GM19043 (cell line): ENCODE data around the gene CEP72.
"Not testable (repeated sequence)": the region's sequence is repeated elsewhere in the genome, so short reads cannot be mapped to it uniquely, and the experiment has no call there.

Experiments used
- ATAC-seq: cut with Tn5 transposase; IDR thresholded peaks from one replicate; pipeline ENCODE4 v1.9.1; 2021; ENCODE audit warnings: low read depth; ENCODE audit not compliant: unreplicated experiment

The CEP72 gene

GRCh38 chr5:595285-595875 lies 16.8 kb upstream of the CEP72 start:
- no peak for ATAC-seq

GRCh38 chr5:597871-598563 lies 14.1 kb upstream of the CEP72 start:
- ATAC-seq, result no peak

DNA sequence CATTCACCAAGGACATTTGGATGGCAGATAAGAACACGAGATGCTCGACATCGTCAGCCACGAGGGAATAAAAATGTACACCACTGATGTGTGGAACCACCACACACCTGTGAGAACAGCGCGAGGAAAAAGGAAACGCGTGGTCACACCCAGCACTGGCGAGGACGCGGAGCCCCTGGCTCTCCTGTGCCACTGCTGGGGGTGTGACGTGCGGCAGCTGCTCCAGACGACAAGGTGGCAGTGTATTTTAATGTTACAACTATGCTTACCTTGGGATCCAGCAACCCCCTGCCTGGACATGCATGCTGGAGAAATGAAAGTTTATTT lies 13.6 kb upstream of the CEP72 start:
- no peak for ATAC-seq

- no peak for ATAC-seq
Measured at GRCh38 chr5:600886-601541, 11.1 kb upstream of the CEP72 start.

GRCh38 chr5:601771-602465 lies 10.2 kb upstream of the CEP72 start:
- no peak for ATAC-seq

DNA sequence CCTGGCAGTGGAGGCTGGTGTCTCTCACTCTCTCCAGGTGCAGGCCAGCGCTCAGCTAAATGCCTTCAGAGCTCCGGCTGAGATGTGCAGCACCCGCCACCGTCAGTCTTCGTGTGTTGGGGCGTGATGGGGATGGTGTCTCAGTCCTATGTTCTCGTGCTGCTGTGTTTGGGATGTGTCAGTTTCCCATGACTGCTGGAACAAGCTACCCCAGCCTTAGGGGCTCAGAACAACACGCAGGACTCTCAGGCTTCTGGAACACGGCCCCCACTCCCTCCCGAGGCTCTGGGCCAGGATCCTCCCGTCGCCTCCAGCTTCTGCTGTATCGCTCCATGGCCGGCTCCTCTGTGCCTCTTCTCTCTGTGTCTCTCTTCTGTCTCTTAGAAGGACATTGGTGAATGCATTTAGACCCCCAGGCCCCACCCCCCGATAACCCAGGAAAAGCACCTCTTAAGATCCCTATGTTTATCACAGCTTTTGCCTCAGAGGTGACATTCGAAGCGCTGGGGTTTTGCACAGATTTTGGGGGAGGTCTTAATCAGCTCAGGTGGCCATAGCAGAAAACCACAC lies 9.6 kb upstream of the CEP72 start:
- ATAC-seq, result no peak

DNA sequence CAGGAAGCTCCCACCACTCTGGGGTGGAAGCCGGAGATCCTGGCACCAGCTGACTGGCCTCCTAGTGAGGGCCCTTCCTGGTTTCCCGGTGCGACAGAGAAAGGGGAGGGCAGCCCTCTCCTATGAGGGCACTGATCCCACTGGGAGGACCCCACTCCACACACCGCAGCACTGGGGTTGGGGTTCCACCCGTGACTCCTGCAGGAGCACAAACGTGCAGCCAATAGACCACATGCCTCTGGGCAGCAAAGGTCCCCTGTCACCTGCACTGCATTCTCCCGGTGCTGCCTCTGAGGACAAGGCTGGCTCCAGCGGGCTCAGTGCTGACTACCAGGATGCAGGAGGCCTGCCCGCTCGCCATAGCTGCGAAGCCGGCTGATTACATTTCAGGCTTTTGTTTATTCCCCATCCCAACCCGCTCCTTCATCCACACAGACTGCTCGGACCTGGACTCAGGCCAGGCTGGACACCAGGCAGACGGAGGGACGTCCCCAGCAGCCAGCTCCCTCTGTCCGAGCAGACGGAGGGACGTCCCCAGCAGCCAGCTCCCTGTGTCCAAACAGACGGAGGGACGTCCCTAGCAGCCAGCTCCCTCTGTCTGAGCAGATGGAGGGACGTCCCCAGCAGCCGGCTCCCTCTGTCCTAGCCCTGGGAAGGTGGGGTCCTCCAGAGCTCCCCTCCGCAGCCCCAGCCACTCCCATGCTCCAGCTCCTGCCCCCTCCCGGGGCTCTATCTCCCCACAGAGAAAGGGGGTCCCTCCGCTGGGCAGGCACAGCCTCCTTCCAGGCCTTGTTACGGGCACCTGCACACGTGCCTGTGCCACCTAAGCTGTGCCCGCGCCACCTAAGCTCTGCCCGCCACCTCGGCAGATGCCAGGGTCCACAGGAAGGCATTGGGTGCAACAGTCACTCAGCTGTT lies 8.8 kb upstream of the CEP72 start:
- no peak for ATAC-seq

GRCh38 chr5:604391-604831 lies 7.7 kb upstream of the CEP72 start:
- ATAC-seq, result no peak

- ATAC-seq, result not testable (repeated sequence)
Measured at GRCh38 chr5:605090-605489, 7.0 kb upstream of the CEP72 start.

DNA sequence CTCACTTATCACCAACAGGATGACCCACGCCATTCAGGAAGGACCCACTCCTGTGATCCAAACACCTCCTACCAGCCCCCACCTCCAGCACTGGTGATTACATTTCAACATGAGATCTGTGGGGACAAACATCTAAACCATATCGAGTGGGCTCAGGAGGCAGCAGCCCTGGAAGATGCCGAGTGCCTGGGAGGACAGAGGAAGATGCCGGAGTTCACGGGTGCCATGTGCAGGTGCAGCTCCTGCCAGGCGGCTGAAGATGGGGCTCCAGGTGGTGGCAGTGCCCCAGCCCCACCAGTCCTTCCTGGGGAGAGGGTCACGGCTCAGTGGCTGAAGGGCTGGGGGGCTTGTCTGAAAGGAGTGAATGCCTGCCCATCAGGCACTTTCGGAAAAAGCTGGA lies 6.1 kb upstream of the CEP72 start:
- no peak for ATAC-seq

GRCh38 chr5:606526-607399 lies 5.4 kb upstream of the CEP72 start:
- no peak for ATAC-seq

DNA sequence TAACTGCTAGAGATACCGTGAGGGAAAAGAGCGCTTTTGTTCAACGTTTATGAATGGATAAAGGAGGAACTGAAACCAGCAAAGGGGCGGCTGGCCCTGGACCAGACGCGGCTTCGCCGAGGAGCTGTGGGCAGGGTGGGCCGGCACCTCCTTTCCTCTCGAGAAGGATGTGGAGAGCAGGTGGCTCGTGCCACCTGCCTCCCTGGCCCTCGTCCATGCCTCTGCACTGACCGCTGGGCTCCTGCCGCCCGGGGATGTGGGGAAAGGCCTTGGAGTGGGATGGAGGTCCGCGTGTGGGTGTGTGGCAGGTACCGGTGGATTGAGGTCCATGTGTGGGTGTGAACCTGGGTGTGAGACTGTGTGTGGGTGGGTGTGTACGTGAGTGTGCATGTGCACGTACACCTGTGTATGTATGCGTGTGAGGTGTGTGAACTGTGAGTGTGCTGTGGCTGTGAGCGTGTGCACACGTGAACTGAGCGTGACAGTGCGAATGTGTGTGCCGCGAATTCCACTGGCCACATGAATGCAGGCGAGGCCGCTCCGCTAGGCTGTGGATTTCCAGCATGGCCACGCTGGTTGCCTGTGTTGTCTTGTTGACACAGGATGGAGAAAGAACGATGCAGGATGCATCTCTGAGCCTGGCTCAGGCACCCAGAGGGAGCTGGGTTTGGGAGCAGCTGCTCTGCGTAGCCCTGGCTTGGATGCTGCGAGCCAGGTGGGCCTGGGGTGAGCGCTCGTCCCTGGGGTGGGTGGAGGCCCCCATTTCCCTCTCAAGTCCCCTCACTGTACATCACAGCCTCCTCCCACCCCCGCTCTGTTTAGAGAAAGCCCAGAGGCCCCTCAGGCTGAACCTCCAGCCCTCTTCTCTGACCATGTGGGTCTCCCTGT lies 4.4 kb upstream of the CEP72 start:
- peak; percentile 49 for ATAC-seq

DNA sequence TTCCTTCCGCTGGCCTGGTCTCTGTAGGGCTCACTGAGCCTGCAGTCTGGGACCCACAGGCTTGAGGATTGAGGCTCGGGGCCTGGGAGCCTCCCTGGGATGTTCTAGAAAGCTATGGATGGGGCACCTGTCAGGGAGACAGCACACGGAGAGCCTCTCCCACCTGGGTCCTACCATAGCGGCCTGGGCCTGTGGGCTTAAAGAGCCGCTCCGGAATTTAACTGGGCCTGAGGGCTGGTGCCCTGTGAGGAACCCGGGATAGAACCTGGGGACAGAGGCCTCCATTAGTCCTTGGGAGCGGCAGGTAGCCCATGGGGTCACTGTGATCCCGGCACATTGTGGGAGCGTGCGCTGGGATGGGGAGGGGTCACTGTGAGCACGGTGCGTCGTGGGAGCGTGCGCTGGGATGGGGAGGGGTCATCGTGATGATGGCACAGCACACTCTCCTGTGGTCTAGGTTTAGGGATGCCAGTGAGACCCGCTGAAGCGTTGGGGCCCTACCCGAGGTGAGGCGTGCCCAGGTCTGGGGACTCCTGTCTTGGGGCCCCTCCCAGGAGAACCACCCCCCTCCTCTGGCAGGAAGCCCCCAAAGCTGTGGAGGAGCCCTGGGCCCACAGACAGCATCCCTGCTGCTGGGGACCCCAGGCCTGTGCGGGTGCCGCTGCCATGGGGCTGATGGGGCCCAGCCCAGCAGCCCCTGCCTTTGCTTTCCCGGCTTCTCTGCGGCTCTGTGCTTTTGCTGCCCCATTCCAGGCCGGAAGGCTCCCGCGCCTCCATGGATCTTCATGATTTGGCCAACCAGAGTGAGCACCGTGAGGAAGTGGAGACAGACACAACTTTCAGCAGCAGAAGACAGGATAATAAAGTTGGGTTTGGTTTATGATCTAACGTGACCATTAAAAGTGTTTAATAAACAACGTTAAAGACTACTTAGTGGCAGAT lies 3.4 kb upstream of the CEP72 start:
- no peak for ATAC-seq

- ATAC-seq, result no peak
Measured at GRCh38 chr5:609506-609905, 2.6 kb upstream of the CEP72 start.

- ATAC-seq, result no peak
Measured at GRCh38 chr5:610011-610743, 2.0 kb upstream of the CEP72 start.
